ENCODE measurements around the gene HSPBP1. TPM values are rescaled to one million over a fixed set of nuclear protein-coding genes. Genes with fewer than 3 reads are reported as not detected.

The HSPBP1 gene
- total RNA-seq, 4 donors from 2014 or later = 4.9 to 17.9 (median 10.4) TPM

DNA sequence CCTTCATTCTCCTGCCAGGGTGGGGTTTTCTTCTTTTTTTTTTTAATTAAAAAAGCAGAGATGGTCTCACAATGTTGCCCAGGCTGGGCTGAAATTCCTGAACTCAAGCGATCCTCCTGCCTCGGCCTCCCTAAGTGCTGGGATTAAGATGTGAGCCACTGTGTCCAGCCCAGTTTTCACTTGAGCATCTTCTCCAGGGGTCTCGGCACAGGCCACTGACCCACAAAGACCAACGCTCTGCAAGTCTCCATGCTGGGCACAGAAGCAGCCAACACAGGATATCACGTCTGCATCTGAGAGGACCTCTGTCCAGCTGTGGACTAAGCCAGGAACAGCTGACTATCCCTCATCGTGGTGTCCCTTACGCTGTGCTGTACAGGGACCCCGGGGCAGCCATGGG lies 41.9 kb downstream of the HSPBP1 start:
- TF ChIP-seq, protein P1, sequence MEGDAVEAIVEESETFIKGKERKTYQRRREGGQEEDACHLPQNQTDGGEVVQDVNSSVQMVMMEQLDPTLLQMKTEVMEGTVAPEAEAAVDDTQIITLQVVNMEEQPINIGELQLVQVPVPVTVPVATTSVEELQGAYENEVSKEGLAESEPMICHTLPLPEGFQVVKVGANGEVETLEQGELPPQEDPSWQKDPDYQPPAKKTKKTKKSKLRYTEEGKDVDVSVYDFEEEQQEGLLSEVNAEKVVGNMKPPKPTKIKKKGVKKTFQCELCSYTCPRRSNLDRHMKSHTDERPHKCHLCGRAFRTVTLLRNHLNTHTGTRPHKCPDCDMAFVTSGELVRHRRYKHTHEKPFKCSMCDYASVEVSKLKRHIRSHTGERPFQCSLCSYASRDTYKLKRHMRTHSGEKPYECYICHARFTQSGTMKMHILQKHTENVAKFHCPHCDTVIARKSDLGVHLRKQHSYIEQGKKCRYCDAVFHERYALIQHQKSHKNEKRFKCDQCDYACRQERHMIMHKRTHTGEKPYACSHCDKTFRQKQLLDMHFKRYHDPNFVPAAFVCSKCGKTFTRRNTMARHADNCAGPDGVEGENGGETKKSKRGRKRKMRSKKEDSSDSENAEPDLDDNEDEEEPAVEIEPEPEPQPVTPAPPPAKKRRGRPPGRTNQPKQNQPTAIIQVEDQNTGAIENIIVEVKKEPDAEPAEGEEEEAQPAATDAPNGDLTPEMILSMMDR (IDR thresholded peaks at IDR 0.05; ENCODE audit: low read depth) = no peak

DNA sequence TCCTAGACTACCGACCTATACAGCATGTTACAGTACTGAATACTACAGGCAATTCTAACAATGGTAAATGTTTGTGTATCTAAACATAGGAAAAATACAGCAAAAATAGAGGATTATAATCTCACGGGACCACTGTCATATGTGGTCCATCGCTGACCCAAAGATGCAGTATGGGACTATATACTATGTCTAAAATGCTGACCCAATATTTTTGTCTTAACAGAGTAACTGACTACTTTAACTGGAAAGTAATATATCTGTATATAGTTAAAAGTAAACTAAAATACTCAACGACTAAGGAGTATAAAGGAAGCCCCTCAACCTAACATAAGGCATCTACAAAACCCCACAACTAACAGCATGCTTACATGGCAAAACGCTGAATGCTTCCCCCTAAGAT lies 46.9 kb downstream of the HSPBP1 start:
- TF ChIP-seq, protein P1 (IDR thresholded peaks at IDR 0.05; ENCODE audit: low read depth) = no peak

DNA sequence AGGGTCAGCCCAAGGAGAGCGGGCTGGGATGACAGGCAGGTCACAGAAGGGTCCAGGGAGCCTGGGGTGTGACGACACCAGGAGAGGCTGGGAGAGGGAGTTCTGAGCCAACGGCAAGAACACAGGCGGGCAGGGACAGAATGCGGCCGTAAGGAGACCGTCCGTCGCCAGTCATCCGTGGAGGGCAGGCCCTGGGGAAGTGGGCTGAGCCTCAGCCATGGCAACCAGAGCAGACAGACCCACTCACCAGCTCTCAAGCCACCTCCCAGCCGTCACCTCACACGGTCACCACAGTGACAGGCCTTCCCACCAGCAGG lies 47.7 kb downstream of the HSPBP1 start:
- TF ChIP-seq, protein P1 (IDR thresholded peaks at IDR 0.05; ENCODE audit: low read depth) = no peak

DNA sequence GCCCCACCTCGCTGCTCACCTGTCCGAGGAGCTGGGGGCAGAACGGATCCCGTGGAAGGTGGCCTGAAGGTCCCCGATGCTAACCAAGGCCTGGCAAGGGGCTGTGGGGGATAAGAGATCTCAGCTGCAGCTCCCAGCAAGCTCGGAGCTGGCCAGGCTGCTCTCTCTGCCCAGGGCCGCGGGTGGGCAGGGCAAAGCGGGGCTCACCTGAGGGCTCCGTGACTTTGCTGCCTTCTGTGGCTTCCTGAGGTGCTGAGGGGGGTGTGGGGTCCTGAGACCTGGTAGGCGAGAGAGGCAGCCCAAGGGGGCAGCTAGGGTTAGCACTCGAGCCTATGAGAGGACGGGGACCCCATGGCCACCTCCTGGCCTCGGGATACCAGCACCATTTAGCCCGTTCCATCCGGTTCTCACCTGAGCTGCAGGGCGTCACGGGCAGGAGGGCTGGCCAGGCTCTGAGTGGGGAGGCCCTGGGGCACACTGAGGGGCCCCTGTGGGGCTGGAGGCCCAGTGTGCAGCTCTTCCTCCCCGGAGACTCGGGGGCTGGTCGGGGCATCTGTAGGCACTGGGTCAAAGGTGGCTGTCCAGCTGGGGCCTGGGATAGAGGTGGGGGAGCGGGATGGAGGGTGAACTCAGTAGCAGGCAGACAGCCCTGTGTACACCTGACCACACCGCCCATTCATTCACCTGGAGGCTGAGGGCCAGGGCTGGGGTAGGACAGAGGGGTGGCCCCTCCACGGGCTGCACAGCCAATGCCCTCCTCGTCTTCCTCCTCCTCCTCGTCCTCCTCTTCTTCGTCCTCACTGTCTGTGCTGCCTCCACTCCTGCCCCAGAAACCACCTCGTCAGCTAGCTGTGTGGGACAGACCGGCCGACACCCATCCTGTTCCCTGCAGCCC lies 48.3 kb downstream of the HSPBP1 start:
- TF ChIP-seq, protein P1 (IDR thresholded peaks at IDR 0.05; ENCODE audit: low read depth) = no peak

DNA sequence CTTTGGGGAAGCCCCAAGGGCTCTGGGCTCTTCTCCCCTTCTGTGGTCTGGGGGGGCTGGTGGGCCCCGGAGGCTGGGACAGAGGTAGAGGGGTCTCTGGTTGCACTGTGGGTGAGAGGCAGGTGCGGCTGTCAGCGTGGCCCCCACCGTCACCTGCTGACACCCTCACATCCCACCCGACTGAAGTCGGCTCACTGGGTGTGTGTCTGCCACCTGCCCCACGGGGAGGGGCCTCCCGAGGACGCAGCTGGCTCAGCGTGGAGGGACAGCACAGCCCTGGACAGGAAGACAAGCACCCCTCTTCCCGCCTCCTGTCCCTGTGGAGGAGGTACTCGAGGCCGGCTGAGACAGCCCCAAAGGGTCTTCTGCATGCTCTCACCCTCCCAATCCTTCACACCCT lies 49.1 kb downstream of the HSPBP1 start:
- TF ChIP-seq, protein P1 (IDR thresholded peaks at IDR 0.05; ENCODE audit: low read depth) = no peak

DNA sequence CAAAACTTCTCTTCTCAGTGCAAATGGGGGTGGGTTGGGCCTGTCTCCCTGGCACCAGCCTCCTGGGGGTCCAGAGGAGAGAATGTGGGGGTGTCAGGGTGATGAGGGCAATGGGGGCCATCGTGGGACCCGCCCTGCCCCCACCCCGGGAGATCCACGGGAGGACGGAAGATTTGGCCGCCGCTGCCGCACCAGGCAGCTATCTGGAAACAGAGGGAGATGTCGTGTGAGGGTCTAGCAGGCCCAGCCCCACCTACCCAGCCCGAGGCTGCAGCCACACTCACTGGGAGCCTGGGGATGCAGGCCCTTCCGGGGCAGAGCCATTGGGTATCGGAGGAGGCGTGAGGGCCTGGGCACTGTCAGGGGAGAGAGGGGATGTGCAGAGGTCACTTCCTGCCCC lies 49.6 kb downstream of the HSPBP1 start:
- TF ChIP-seq, protein P1 (IDR thresholded peaks at IDR 0.05; ENCODE audit: low read depth) = no peak

DNA sequence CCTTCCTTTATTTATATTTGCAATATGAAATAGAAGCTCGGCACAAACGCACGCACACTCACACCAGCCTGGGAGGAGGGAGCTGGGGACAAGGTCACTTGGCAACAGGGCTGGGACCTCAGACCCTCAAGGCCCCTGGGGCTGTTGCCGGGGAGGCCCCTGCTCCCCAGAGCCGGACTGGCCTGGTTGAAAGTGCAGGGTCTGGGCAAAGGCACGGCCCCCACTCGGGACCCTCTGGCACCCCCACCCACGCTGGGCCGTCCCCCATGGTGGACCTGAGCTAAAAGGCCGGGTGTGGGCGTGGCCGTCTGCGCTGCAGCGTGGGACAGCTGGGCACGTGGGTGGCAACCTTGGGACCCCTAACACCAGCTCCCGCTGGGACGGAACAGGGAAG lies 50.1 kb downstream of the HSPBP1 start:
- TF ChIP-seq, protein P1 (IDR thresholded peaks at IDR 0.05; ENCODE audit: low read depth) = no peak

Data from subcutaneous adipose tissue (tissue), 4 donors.